ENCODE data around the gene AP4E1. TPM values are rescaled to one million over a fixed set of nuclear protein-coding genes. Genes with fewer than 3 reads are reported as not detected.
"Not testable (repeated sequence)": the region's sequence is repeated elsewhere in the genome, so short reads cannot be mapped to it uniquely, and the experiment has no call there.

The AP4E1 gene
- total RNA-seq = 11.0 TPM
- long read RNA-seq, partial matches to known transcripts = 1 of 1 reads
- long read RNA-seq, other reads (novel, unspliced or antisense) = 0 of 1 reads

- peak; percentile 97 for DNase-seq (ENCODE audit: low spot score)
Observed at GRCh38 chr15:50908209-50909009, at the start of gene AP4E1. Gene AP4E1 (plus strand): TSS chr15:50908683. CDS start chr15:50908779, 96 bp downstream.

GRCh38 chr15:50860824-50861223, 47.7 kb upstream of the AP4E1 start:
- DNase-seq (ENCODE audit: low spot score) = no peak

GRCh38 chr15:50862553-50862952, 45.9 kb upstream of the AP4E1 start:
- DNase-seq (ENCODE audit: low spot score) = no peak

GRCh38 chr15:50864873-50865272, 43.6 kb upstream of the AP4E1 start:
- no peak for DNase-seq (ENCODE audit: low spot score)

- no peak for DNase-seq (ENCODE audit: low spot score)
Observed at GRCh38 chr15:50865515-50866353, 42.7 kb upstream of the AP4E1 start.

GRCh38 chr15:50871832-50872231, 36.7 kb upstream of the AP4E1 start:
- DNase-seq (ENCODE audit: low spot score) = no peak

- no peak for DNase-seq (ENCODE audit: low spot score)
Observed at GRCh38 chr15:50872832-50873426, 35.6 kb upstream of the AP4E1 start.

- no peak for DNase-seq (ENCODE audit: low spot score)
Observed at GRCh38 chr15:50873935-50874361, 34.5 kb upstream of the AP4E1 start.

- DNase-seq (ENCODE audit: low spot score) = not testable (repeated sequence)
Observed at GRCh38 chr15:50875238-50875637, 33.2 kb upstream of the AP4E1 start.

GRCh38 chr15:50876260-50876988, 32.1 kb upstream of the AP4E1 start:
- DNase-seq (ENCODE audit: low spot score) = no peak

- DNase-seq (ENCODE audit: low spot score) = no peak
Observed at GRCh38 chr15:50876989-50877360, 31.5 kb upstream of the AP4E1 start.

GRCh38 chr15:50879016-50879617, 29.4 kb upstream of the AP4E1 start:
- no peak for DNase-seq (ENCODE audit: low spot score)

GRCh38 chr15:50880206-50880605, 28.3 kb upstream of the AP4E1 start:
- no peak for DNase-seq (ENCODE audit: low spot score)

GRCh38 chr15:50880651-50881114, 27.8 kb upstream of the AP4E1 start:
- no peak for DNase-seq (ENCODE audit: low spot score)

- DNase-seq (ENCODE audit: low spot score) = no peak
Observed at GRCh38 chr15:50881121-50882048, 27.1 kb upstream of the AP4E1 start.

GRCh38 chr15:50883903-50884302, 24.6 kb upstream of the AP4E1 start:
- no peak for DNase-seq (ENCODE audit: low spot score)

GRCh38 chr15:50884540-50884939, 23.9 kb upstream of the AP4E1 start:
- no peak for DNase-seq (ENCODE audit: low spot score)

- no peak for DNase-seq (ENCODE audit: low spot score)
Observed at GRCh38 chr15:50886139-50886467, 22.4 kb upstream of the AP4E1 start.

GRCh38 chr15:50886611-50887345, 21.7 kb upstream of the AP4E1 start:
- no peak for DNase-seq (ENCODE audit: low spot score)

All from mesenteric fat pad (tissue), 1 donor.